GM15510 (cell line): ENCODE data around the gene ZNF205.

Experiments used
- POLR2A ChIP-seq: IDR thresholded peaks from 3 replicates; pipeline ENCODE4 v1.6.1; 2011; ENCODE audit warnings: borderline replicate concordance; ENCODE audit not compliant: insufficient read length; ENCODE audit errors: extremely low read depth

The ZNF205 gene

DNA sequence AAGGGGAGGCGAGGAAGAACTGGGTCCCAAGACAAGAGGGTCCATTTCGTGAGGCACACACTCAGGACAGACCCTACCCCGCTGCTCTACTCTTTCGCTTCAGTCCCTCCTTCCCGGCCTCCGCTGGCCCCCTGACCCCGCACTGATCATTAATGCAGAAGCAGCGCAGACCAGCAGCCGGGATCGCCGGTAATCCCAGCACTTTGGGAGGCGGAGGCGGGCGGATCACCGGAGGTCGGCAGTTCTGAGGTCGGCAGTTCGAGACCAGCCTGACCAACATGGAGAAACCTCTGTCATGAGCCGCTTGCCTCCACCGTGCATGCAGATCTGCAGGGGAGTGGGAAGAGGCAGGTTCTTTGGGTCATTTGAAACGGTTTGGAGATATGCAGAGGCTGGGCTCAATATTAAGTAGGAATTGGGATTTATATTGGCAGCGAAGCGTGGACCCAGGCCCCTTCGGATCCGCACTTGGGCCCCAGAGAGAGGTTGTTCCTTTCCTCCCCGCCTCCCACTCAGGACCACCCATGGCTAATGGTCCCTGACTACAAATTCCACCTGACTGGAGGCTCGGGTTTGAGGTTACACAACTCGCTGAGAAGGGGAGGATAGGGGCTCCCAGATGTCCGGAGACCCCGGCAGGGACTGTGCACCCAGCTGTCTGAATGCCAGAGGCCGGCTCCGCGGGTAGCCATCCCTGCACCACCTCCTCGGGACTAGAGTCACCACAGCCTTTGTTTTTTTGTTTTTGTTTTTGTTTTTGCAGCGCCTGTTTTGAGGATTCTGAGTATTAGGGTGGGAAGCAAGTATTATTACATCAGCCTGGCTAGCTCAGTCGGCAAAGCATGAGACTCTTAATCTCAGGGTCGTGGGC lies 52.0 kb downstream of the ZNF205 start:
- no peak for TF ChIP-seq POLR2A

DNA sequence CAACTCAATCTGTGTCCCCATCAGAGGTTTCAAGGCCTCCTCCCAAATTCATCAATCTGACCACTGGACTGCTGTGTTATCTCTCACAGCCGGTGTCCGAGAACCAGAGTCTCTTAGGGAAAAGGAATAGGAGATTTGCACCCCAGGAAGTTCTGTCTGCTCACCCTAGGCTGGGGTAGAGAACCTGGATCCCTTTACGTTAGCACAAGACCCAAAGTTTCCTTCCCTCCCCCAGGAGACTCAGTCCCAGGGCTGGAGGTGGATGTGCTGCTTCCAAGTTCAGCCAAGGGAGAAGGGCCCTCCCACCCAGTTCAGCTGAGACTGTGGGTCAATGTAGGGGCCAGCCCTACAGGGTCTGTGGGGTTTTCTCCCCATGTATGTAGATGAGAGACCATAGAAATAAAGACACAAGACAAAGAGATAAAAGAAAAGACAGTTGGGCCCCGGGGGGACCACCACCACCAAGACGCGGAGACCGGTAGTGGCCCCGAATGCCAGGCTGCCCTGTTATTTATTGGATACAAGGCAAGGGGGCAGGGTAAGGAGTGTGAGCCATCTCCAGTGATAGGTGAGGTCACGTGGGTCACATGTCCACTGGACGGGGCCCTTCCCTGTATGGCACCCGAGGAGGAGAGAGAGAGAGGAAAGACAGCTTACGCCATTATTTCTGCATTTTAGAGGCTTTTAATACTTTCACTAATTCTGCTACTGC lies 52.9 kb downstream of the ZNF205 start:
- no peak for TF ChIP-seq POLR2A

DNA sequence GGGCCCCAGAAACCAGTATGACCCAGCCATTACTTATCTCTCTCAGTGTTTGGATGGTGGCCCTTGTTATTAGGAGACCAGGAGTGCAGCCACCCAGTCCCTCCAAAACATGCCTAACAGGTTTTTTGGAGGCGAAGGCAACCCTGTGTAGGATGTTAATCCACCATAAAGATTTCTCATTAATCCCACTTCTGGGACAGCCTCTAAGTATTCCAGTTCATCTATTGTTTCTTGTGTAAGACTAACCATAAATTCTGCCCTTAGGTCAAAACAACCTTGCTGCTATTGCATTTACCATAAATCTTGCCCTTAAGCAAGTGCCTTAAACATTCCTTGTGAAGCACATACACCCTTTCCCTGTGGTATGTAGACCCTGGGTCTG lies 54.1 kb downstream of the ZNF205 start:
- no peak for TF ChIP-seq POLR2A
